ENCODE data around the gene AGAP1. TPM values are rescaled to one million over a fixed set of nuclear protein-coding genes. Genes with fewer than 3 reads are reported as not detected.

The AGAP1 gene
- total RNA-seq, 1 experiment from 2014 or later: 25.8 TPM

DNA sequence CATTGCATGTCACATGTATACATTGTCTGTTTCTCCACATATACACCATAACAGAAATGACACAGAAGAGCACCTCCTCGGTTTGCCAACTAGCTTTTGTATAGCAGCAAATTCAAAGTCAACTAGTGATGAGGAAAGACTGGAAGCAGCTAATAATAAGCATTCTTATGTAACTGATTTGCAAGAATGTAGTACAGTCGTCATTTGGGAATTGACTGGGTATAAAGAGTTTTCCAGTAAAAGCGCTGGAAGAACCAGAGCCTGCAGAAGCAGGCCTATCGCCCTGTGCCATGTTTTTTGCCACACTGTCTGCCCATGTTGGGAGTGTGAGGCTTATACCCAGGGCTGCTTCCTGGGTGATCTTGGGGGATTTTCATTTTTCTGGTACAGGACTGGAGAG, 363.8 kb downstream of the AGAP1 start:
- peaks cover 13 to 31% of the 10 kb centered on the region in 2 experiments for H3K4me1 Mint-ChIP-seq

More for the DNA sequence above, 363.8 kb downstream of the AGAP1 start:
- no peak overlapping the region for H3K18ac ChIP-seq (ENCODE audit: insufficient read length, low read depth, low read length)
- H3K9me3 Mint-ChIP-seq: no peaks in the 10 kb centered on the region
- H2BK5ac ChIP-seq (ENCODE audit: insufficient read length, low read length): no peak overlapping the region
- no peak overlapping the region for H3K14ac ChIP-seq (ENCODE audit: insufficient read depth, low read length)
- no peaks in the 10 kb centered on the region; a peak in 1 of 7 replicates for H3K36me3 Mint-ChIP-seq (ENCODE audit: insufficient read depth in 1 of 3, low read depth in 3 of 3)
- H3K27ac Mint-ChIP-seq: no peak overlapping the region
- H3K4me1 ChIP-seq (ENCODE audit: insufficient read depth, low read length): no peaks in the 10 kb centered on the region; the same call in 1 of the 2 replicates
- H3K56ac ChIP-seq (ENCODE audit: insufficient read length, low read depth, low read length): no peak overlapping the region
- H2BK15ac ChIP-seq (ENCODE audit: low read depth, low read length): no peak overlapping the region
- no peak overlapping the region for H2AFZ ChIP-seq (ENCODE audit: low read length)
- H3K23ac ChIP-seq (ENCODE audit: insufficient read length, low read depth, low read length): no peak overlapping the region
- H3K27me3 ChIP-seq (ENCODE audit: insufficient read depth, low read length): no peaks in the 10 kb centered on the region
- no peak overlapping the region for H4K8ac ChIP-seq (replicated peaks; ENCODE audit: insufficient read length, low read depth, low read length)
- H3K4me2 ChIP-seq (ENCODE audit: insufficient read depth, insufficient read length, low read length): no peak overlapping the region
- no peak overlapping the region for H2BK12ac ChIP-seq (ENCODE audit: insufficient read length, low read depth, low read length)
- no peaks in the 10 kb centered on the region for H3K23me2 ChIP-seq (ENCODE audit: insufficient read length, low read depth, low read length, poor library complexity, severe bottlenecking)
- H4K5ac ChIP-seq (ENCODE audit: insufficient read length, low read depth, low read length): no peak overlapping the region
- H3T11ph ChIP-seq (ENCODE audit: low read length): no peak overlapping the region
- H3K9ac ChIP-seq (ENCODE audit: extremely low read depth, insufficient read length, low read length): no peak overlapping the region
- H3K4ac ChIP-seq (ENCODE audit: low read depth, low read length): no peak overlapping the region
- TF ChIP-seq CTCF (conservative IDR thresholded peaks at IDR 0.05): no peak
- H2AK5ac ChIP-seq (ENCODE audit: insufficient read length, low read length): no peak overlapping the region
- no peak overlapping the region for H3K27ac ChIP-seq (ENCODE audit: insufficient read length, low read depth, low read length)
- no peaks in the 10 kb centered on the region for H4K20me1 ChIP-seq (ENCODE audit: control insufficient read depth, insufficient read depth, insufficient read length)
- H2BK20ac ChIP-seq (ENCODE audit: low read depth, low read length, poor library complexity, severe bottlenecking): no peak overlapping the region
- H3K79me1 ChIP-seq (ENCODE audit: insufficient read depth, low read depth, low read length, poor library complexity, severe bottlenecking): no peaks in the 10 kb centered on the region
- H3K9me3 ChIP-seq (ENCODE audit: control insufficient read depth, low read depth, low read length): no peaks in the 10 kb centered on the region
- H2BK120ac ChIP-seq (ENCODE audit: low read depth, low read length, poor library complexity, severe bottlenecking): no peak overlapping the region
- H4K91ac ChIP-seq (ENCODE audit: insufficient read length, low read depth, low read length): no peak overlapping the region
- no peaks in the 10 kb centered on the region for H3K79me2 ChIP-seq (ENCODE audit: insufficient read depth, low read length)
- WGBS (ENCODE audit: extremely low coverage, insufficient read length, low lambda C conversion rate): no CpG with 5 or more reads among the region's 4 CpGs
- DNase-seq: no peak
- no peak overlapping the region for H3K4me3 Mint-ChIP-seq
- no peaks in the 10 kb centered on the region for H3K27me3 Mint-ChIP-seq (ENCODE audit: low read depth)

Measured in H9 (cell line).